ENCODE measurements around the gene C5orf58.

C5orf58 gene

DNA sequence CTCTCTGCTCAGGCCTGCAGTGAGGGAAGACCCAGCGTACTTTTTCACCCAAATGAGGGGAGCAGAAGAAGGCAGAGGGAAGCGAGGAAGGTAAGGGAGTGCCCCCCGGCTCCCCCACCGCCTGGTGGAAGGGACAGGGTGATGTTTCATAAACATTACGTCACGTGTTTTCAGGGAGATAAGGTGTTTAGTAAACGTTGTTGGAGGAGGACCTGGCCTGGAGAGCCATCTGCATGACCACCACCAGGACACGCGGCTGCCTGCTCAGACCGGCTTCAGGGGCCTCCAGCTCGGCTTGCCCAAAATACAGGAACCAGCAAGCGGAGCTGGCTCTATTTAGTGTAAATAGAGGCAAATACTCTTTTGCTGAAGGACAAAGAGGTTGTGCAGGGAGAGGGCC is 40.0 kb upstream of the C5orf58 start:
- DNase-seq (ENCODE audit: low read depth): no peak
- TF ChIP-seq, protein P1, sequence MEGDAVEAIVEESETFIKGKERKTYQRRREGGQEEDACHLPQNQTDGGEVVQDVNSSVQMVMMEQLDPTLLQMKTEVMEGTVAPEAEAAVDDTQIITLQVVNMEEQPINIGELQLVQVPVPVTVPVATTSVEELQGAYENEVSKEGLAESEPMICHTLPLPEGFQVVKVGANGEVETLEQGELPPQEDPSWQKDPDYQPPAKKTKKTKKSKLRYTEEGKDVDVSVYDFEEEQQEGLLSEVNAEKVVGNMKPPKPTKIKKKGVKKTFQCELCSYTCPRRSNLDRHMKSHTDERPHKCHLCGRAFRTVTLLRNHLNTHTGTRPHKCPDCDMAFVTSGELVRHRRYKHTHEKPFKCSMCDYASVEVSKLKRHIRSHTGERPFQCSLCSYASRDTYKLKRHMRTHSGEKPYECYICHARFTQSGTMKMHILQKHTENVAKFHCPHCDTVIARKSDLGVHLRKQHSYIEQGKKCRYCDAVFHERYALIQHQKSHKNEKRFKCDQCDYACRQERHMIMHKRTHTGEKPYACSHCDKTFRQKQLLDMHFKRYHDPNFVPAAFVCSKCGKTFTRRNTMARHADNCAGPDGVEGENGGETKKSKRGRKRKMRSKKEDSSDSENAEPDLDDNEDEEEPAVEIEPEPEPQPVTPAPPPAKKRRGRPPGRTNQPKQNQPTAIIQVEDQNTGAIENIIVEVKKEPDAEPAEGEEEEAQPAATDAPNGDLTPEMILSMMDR (conservative IDR thresholded peaks at IDR 0.05; ENCODE audit: low read depth, low read length): no peak
- no peak overlapping the region for H3K4me3 ChIP-seq (ENCODE audit: low read depth, low read length)

DNA sequence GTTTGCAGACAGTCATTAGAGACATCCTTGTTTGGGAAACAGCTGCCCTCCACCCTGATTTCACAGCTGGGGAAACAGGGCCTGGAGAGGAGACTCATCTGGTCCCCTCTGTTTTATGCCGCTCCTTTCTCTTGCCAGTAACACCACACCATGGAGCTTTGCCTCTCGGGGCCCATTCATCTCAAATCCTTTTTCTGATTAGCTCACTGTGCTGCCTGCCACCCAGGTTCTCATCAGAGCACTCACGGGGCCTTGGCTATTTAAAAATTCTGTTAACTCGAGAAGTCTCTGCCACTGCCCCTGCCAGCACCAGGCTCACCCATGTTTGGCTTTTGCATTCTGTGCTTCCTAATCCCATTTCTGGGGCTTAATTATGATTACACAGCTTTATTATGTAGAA is 36.8 kb upstream of the C5orf58 start:
- no peak for DNase-seq (ENCODE audit: low read depth)
- H3K4me3 ChIP-seq (ENCODE audit: low read depth, low read length): no peak overlapping the region
- TF ChIP-seq, protein P1 (conservative IDR thresholded peaks at IDR 0.05; ENCODE audit: low read depth, low read length): no peak

DNA sequence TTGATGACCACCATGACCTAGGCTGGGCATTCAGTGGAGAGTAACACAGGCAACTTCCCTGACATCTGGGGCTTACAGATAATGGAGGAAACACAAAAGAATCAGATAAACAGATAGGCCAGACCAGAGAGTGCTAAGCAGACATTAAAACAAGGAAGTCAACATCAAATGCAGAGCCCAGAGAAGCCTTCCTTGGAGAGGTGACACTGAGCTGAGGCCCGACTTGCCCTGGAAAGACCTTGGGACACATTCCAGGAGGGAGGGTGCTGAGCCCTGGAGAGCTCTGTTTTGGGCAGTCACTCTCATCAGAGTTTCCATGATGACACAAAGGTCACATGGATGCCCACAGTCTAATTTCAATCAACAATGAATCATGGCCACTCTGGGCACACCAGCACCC is 31.9 kb upstream of the C5orf58 start:
- no peak overlapping the region for H3K4me3 ChIP-seq (ENCODE audit: low read depth, low read length)
- no peak for DNase-seq (ENCODE audit: low read depth)
- TF ChIP-seq, protein P1 (conservative IDR thresholded peaks at IDR 0.05; ENCODE audit: low read depth, low read length): no peak

- no peak for DNase-seq (ENCODE audit: low read depth)
- no peak overlapping the region for H3K4me3 ChIP-seq (ENCODE audit: low read depth, low read length)
- TF ChIP-seq, protein P1 (conservative IDR thresholded peaks at IDR 0.05; ENCODE audit: low read depth, low read length): no peak
These were observed 31.5 kb upstream of the C5orf58 start for GRCh38 chr5:170201311-170201710.

DNA sequence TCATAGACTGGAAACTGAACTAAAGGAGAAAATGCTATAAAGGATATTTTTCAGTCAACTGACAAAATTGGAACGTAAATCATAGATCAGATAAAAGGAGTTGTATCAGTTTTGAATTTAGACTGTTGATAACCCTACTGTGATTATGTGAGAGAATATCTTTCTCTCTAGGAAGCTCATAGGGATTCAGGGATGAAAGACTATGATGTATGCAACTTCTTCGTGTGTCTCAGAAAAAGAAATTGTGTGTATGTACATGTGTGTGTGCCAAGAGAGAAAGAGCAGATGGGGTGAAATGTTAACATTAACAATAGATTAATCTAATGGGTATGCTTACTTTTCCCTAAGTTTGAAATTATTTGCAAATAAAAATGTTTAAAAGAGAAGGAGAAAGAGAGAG is 30.7 kb upstream of the C5orf58 start:
- no peak overlapping the region for H3K4me3 ChIP-seq (ENCODE audit: low read depth, low read length)
- TF ChIP-seq, protein P1 (conservative IDR thresholded peaks at IDR 0.05; ENCODE audit: low read depth, low read length): no peak
- no peak for DNase-seq (ENCODE audit: low read depth)

DNA sequence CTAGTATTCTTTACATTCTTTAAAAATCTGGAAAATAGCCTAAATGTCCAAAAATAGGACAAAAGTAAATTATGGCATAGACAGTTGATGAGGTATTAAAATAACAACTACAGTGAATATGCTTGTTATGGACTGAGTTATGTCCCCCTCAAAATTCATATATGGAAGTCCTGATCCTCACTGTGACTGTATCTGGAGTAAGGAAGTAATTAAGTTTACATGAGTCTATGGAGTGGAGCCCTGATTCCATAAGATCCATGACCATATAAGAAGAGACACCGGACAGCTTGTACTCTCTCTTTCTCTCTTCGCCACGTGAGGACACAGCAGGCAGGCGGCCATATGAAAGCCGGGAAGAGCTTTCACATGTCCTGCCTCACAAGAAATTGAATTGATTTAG is 28.6 kb upstream of the C5orf58 start:
- no peak overlapping the region for H3K4me3 ChIP-seq (ENCODE audit: low read depth, low read length)
- DNase-seq (ENCODE audit: low read depth): no peak
- TF ChIP-seq, protein P1 (conservative IDR thresholded peaks at IDR 0.05; ENCODE audit: low read depth, low read length): no peak

GRCh38 chr5:170206216-170206615 is 26.6 kb upstream of the C5orf58 start:
- TF ChIP-seq, protein P1 (conservative IDR thresholded peaks at IDR 0.05; ENCODE audit: low read depth, low read length): no peak
- no peak overlapping the region for H3K4me3 ChIP-seq (ENCODE audit: low read depth, low read length)
- no peak for DNase-seq (ENCODE audit: low read depth)
